Mucosa of descending colon (tissue), 3 donors: ENCODE measurements around the gene R3HDM2. TPM values are rescaled to one million over a fixed set of nuclear protein-coding genes. Genes with fewer than 3 reads are reported as not detected.
"Not testable (repeated sequence)": the region's sequence is repeated elsewhere in the genome, so short reads cannot be mapped to it uniquely, and the experiment has no call there.

Source experiments
- ATAC-seq: fragments of 200-7000 bp; cut with Tn5 transposase; one replicate; pipeline ENCODE4 v1.9.1; 2020; ENCODE audit warnings: mild to moderate bottlenecking, moderate library complexity
- DNase-seq, 3 donors: peaks; one replicate each; pipeline ENCODE4 v3.0.0-alpha.2; 2020
- H3K36me3 ChIP-seq: fragments of 200-600 bp; one replicate; pipeline ENCODE4 v1.8.0; 2021; ENCODE audit warnings: low read depth, mild to moderate bottlenecking
- H3K4me1 ChIP-seq: fragments of 200-600 bp; one replicate; pipeline ENCODE4 v1.8.0; 2021; ENCODE audit warnings: low read depth, mild to moderate bottlenecking
- H3K4me3 ChIP-seq: fragments of 200-600 bp; one replicate; pipeline ENCODE4 v1.8.0; 2021; ENCODE audit warnings: mild to moderate bottlenecking
- H3K9me3 ChIP-seq: fragments of 200-600 bp; one replicate; pipeline ENCODE4 v1.8.0; 2021; ENCODE audit warnings: mild to moderate bottlenecking
- intact Hi-C, 2 donors: fragments of 100-400 bp; cut with DNase I in 1 of 2; cut with micrococcal nuclease in 1 of 2; formaldehyde crosslinking; loops; one replicate each; pipeline versions ENCODE4 v1.11.0 to v1.11.1; 2022; cut with DNase I, micrococcal nuclease
- total RNA-seq, 3 donors: library from RNA; stranded (reverse); fragmentation: NEBNext Ultra II Directional in 2 of 3; extraction: Animal tissue kit (Norgen Biotek cat#: 25700) in 2 of 3; gene quantifications; one replicate each; pipeline versions ENCODE4 v1.2.1 to v1.2.4, GENCODE V29; 2021 to 2023
- TF ChIP-seq, protein P1 (sequence below): fragments of 200-600 bp; IDR thresholded peaks from one replicate; pipeline ENCODE4 v1.8.0; 2022; ENCODE audit warnings: antibody characterized with exemption, mild to moderate bottlenecking
- donor health status: DM: no; HTN: no; CAD: no; lungs with moderate emphysema.
- donor health status: DM: no; HTN: no; CAD: no.
- donor health status: DM: no; HTN: yes; CAD: no.

Gene R3HDM2
- total RNA-seq, 3 donors from 2014 or later = 43.9 to 80.8 (median 80.6) TPM

GRCh38 chr12:57370072-57370471 is 60.8 kb downstream of the R3HDM2 start:
- H3K4me3 ChIP-seq = no peak overlapping the region
- intact Hi-C loops = no loop called here
- peaks cover 4% of the 10 kb centered on the region for H3K9me3 ChIP-seq
- H3K36me3 ChIP-seq = no peaks in the 10 kb centered on the region
- TF ChIP-seq, protein P1, sequence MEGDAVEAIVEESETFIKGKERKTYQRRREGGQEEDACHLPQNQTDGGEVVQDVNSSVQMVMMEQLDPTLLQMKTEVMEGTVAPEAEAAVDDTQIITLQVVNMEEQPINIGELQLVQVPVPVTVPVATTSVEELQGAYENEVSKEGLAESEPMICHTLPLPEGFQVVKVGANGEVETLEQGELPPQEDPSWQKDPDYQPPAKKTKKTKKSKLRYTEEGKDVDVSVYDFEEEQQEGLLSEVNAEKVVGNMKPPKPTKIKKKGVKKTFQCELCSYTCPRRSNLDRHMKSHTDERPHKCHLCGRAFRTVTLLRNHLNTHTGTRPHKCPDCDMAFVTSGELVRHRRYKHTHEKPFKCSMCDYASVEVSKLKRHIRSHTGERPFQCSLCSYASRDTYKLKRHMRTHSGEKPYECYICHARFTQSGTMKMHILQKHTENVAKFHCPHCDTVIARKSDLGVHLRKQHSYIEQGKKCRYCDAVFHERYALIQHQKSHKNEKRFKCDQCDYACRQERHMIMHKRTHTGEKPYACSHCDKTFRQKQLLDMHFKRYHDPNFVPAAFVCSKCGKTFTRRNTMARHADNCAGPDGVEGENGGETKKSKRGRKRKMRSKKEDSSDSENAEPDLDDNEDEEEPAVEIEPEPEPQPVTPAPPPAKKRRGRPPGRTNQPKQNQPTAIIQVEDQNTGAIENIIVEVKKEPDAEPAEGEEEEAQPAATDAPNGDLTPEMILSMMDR = no peak
- DNase-seq (no peak), ATAC-seq (no peak)
- H3K4me1 ChIP-seq = peaks cover 3% of the 10 kb centered on the region

DNA sequence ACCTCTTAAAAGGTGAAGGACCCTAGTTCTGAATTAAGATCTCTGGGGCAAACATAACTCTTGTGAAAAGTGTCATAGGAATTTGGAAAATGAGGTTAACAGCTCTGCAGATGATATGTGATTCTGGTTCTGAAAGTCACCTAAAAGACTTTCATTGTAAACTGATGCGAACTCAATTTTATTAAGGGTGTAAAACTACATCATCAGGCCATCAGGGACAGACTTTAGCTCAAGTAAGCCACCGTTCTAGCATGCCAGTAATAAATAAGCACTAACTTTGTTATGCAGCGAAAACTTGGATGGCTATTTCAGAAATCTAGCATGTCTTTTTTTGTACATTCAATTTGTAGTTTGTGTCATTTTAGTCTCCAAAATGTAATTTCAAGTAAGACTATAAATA is 61.6 kb downstream of the R3HDM2 start:
- no peak for DNase-seq
- Histone ChIP-seq H3K9me3 (peaks cover 4% of the 10 kb centered on the region), H3K4me3 (no peak overlapping the region), H3K36me3 (no peaks in the 10 kb centered on the region), H3K4me1 (peaks cover 3% of the 10 kb centered on the region)
- no peak for ATAC-seq
- intact Hi-C loops = no loop called here
- TF ChIP-seq, protein P1 = no peak

- intact Hi-C loops = no loop called here
- Histone ChIP-seq H3K4me3 (no peak overlapping the region), H3K36me3 (no peaks in the 10 kb centered on the region), H3K9me3 (peaks cover 4% of the 10 kb centered on the region), H3K4me1 (peaks cover 3% of the 10 kb centered on the region)
- peak in 1 of 3 donors; percentile 28 for DNase-seq
- TF ChIP-seq, protein P1 = no peak
- ATAC-seq = peak; percentile 96
These were observed 62.3 kb downstream of the R3HDM2 start for GRCh38 chr12:57368349-57369095.

GRCh38 chr12:57367121-57367520 is 63.7 kb downstream of the R3HDM2 start:
- no peaks in the 10 kb centered on the region for H3K36me3 ChIP-seq
- ATAC-seq (no peak), DNase-seq (no peak)
- peaks cover 3% of the 10 kb centered on the region for H3K4me1 ChIP-seq
- TF ChIP-seq, protein P1 = no peak
- H3K9me3 ChIP-seq = peaks cover 4% of the 10 kb centered on the region
- intact Hi-C loops = no loop called here
- H3K4me3 ChIP-seq = no peak overlapping the region

DNA sequence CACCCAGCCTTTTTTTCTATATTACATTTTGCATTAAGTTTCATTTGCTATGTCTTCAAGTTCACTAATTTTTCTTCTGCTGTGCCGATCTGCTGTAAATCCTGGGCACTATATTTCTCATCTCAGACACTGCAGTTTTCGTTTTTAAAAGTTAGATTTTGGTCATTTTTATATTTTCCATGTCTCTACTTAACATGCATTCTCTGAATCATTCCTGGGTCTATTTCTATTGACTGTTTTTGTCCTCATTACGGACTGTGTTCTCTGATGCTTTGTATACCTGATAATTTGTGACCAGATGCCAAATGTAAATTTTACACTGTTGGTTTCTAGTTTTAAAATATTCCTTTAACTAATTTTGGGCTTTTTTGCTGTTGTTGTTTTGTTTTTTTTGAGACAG is 64.5 kb downstream of the R3HDM2 start:
- peaks cover 4% of the 10 kb centered on the region for H3K9me3 ChIP-seq
- no peaks in the 10 kb centered on the region for H3K4me1 ChIP-seq
- ATAC-seq (no peak), DNase-seq (no peak)
- H3K4me3 ChIP-seq = no peak overlapping the region
- intact Hi-C loops = no loop called here
- TF ChIP-seq, protein P1 = no peak
- no peaks in the 10 kb centered on the region for H3K36me3 ChIP-seq

DNA sequence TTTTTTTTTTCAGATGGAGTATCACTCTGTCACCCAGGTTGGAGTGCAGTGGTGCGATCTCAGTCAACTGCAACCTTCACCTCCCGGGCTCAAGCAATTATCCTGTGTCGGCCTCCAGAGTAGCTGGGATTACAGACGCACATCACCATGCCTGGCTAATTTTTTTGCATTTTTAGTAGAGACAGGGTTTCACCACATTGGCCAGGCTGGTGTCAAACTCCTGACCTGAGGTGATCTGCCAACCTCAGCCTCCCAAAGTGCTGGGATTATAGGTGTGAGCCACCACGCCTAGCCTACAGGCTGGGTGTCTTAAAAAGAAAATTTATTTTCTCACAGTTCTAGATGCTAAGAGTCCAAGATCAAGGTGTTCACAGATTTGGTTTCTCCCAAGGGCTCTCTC is 66.7 kb downstream of the R3HDM2 start:
- H3K4me3 ChIP-seq, H3K4me1 ChIP-seq, DNase-seq, H3K9me3 ChIP-seq, H3K36me3 ChIP-seq, ATAC-seq, intact Hi-C loops: not testable (repeated sequence)
